B cell (primary cell): ENCODE measurements around the gene ZNF57.

ENCODE experiments used
- CTCF ChIP-seq: fragments of 200-600 bp; IDR thresholded peaks from one replicate; pipeline ENCODE4 v1.8.0; 2022; ENCODE audit warnings: antibody characterized with exemption, mild to moderate bottlenecking
- EZH2 ChIP-seq: IDR thresholded peaks from 2 replicates; pipeline ENCODE4 v1.6.1; 2012; ENCODE audit warnings: borderline replicate concordance, low read depth, mild to moderate bottlenecking, moderate library complexity, low read length; ENCODE audit not compliant: insufficient read depth, poor library complexity, severe bottlenecking

- TF ChIP-seq CTCF: no peak
- TF ChIP-seq EZH2: no peak
Measured at GRCh38 chr19:2863816-2864215, 36.9 kb upstream of the ZNF57 start.
